ENCODE measurements around the gene ALG5.

GRCh38 chr13:36919171-36919832, 79.8 kb downstream of the ALG5 start:
- TF ChIP-seq ZFP3 (CRISPR knock-in tag; IDR thresholded peaks at IDR 0.05) (no peak), CREB5 (CRISPR knock-in tag; IDR thresholded peaks at IDR 0.05; ENCODE audit: low read depth) (no peak), RARB (CRISPR knock-in tag; IDR thresholded peaks at IDR 0.05) (no peak)

Data from SK-N-SH treated with all-trans-retinoic acid at 6 μM for 48 hours (cell line).